Loucy (cell line): Measurements from ENCODE around the gene MARCKSL1.

Source experiments
- EZH2phosphoT487 ChIP-seq: fragments of 200-600 bp; IDR thresholded peaks from 2 replicates; pipeline ENCODE4 v1.6.1; 2018; ENCODE audit warnings: antibody characterized with exemption, mild to moderate bottlenecking, moderate library complexity, borderline replicate concordance
- TF ChIP-seq, protein P1 (sequence below): fragments of 200-600 bp; sonication (generic); conservative IDR thresholded peaks from 2 replicates; pipeline ENCODE4 v1.5.1; 2014; ENCODE audit warnings: mild to moderate bottlenecking, antibody characterized with exemption, low read length

GRCh38 chr1:32357614-32358013 lies 21.6 kb upstream of the MARCKSL1 start:
- TF ChIP-seq, protein P1, sequence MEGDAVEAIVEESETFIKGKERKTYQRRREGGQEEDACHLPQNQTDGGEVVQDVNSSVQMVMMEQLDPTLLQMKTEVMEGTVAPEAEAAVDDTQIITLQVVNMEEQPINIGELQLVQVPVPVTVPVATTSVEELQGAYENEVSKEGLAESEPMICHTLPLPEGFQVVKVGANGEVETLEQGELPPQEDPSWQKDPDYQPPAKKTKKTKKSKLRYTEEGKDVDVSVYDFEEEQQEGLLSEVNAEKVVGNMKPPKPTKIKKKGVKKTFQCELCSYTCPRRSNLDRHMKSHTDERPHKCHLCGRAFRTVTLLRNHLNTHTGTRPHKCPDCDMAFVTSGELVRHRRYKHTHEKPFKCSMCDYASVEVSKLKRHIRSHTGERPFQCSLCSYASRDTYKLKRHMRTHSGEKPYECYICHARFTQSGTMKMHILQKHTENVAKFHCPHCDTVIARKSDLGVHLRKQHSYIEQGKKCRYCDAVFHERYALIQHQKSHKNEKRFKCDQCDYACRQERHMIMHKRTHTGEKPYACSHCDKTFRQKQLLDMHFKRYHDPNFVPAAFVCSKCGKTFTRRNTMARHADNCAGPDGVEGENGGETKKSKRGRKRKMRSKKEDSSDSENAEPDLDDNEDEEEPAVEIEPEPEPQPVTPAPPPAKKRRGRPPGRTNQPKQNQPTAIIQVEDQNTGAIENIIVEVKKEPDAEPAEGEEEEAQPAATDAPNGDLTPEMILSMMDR: no peak
- TF ChIP-seq EZH2phosphoT487: no peak
